ENCODE data around the gene CSDE1.

The CSDE1 gene

GRCh38 chr1:114746450-114747121 is 11.2 kb downstream of the CSDE1 start:
- ATAC-seq, result peak; percentile 32 to 60

GRCh38 chr1:114745291-114745690 is 12.5 kb downstream of the CSDE1 start:
- ATAC-seq, result peak; percentile 88 to 91

- no peak for ATAC-seq
Observed at GRCh38 chr1:114741963-114742746, 15.6 kb downstream of the CSDE1 start.

GRCh38 chr1:114740331-114740730 is 17.5 kb downstream of the CSDE1 start:
- ATAC-seq, result no peak

GRCh38 chr1:114737314-114737849 is 20.4 kb downstream of the CSDE1 start:
- no peak for ATAC-seq

GRCh38 chr1:114735479-114735878 is 22.3 kb downstream of the CSDE1 start:
- no peak for ATAC-seq

- ATAC-seq, result no peak
Observed at GRCh38 chr1:114729782-114730181, 28.0 kb downstream of the CSDE1 start.

- no peak for ATAC-seq
Observed at GRCh38 chr1:114728553-114728952, 29.2 kb downstream of the CSDE1 start.

GRCh38 chr1:114725230-114725629 is 32.6 kb downstream of the CSDE1 start:
- no peak for ATAC-seq

GRCh38 chr1:114723915-114724314 is 33.9 kb downstream of the CSDE1 start:
- ATAC-seq, result no peak

GRCh38 chr1:114723457-114723856 is 34.3 kb downstream of the CSDE1 start:
- ATAC-seq, result peak in 1 of 2 donors; percentile 29

GRCh38 chr1:114720492-114720891 is 37.3 kb downstream of the CSDE1 start:
- ATAC-seq, result no peak

- ATAC-seq, result peak in 1 of 2 donors; percentile 12
Observed at GRCh38 chr1:114719424-114719787, 38.4 kb downstream of the CSDE1 start.

- peak; percentile 45 to 50 for ATAC-seq
Observed at GRCh38 chr1:114718661-114719423, 38.9 kb downstream of the CSDE1 start.

GRCh38 chr1:114716304-114717170 is 41.2 kb downstream of the CSDE1 start, which contains the start of gene NRAS:
TSS of gene NRAS (minus strand) at chr1:114716771. CDS start at chr1:114716160, 611 bp downstream.
- ATAC-seq, result peak; percentile 85 to 92

GRCh38 chr1:114715952-114716303 is 41.9 kb downstream of the CSDE1 start:
- no peak for ATAC-seq

GRCh38 chr1:114712977-114713376 is 44.8 kb downstream of the CSDE1 start:
- no peak for ATAC-seq

- no peak for ATAC-seq
Observed at GRCh38 chr1:114710360-114710759, 47.4 kb downstream of the CSDE1 start.

GRCh38 chr1:114707604-114708003 is 50.2 kb downstream of the CSDE1 start:
- ATAC-seq, result no peak

- no peak for ATAC-seq
Observed at GRCh38 chr1:114703242-114703641, 54.5 kb downstream of the CSDE1 start.

- no peak for ATAC-seq
Observed at GRCh38 chr1:114702737-114703136, 55.0 kb downstream of the CSDE1 start.

GRCh38 chr1:114701931-114702330 is 55.9 kb downstream of the CSDE1 start:
- no peak for ATAC-seq
